ENCODE results near the gene TM9SF4. TPM values are rescaled to one million over a fixed set of nuclear protein-coding genes. Genes with fewer than 3 reads are reported as not detected.

TM9SF4 gene
- total and polyA plus RNA-seq, 2 of the 8 experiments (the other 6 are each of a cell fraction or from before 2014, with no cell fraction given), result 38.4 to 68.7 TPM

- peaks cover 13% of the 10 kb centered on the region for H3K79me1 ChIP-seq (ENCODE audit: low read depth, low read length)
- H3K9ac ChIP-seq (replicated peaks in 1 of 4; ENCODE audit: extremely low read depth in 1 of 4, low read depth in 3 of 4, low read length in 3 of 4), result peak overlapping the region; percentile 78 to 100 (median 93)
- no peaks in the 10 kb centered on the region for H3K9me3 ChIP-seq (ENCODE audit: insufficient read depth in 2 of 2, low read depth in 1 of 2, low read length in 1 of 2)
- peak overlapping the region; percentile 24 for H3K4ac ChIP-seq (replicated peaks; ENCODE audit: insufficient read length, low read depth, low read length)
- POLR2A ChIA-PET (ENCODE audit: partially characterized antibody), result interaction anchor here (0.8 to 8.7 kb wide), 5 partner anchors 8 to 641 kb away, joined by 3 to 77 read pairs (median 3); no protein-coding TSS in a partner anchor
- FAIRE-seq (no peak), DNase-seq (ENCODE audit: low read depth in 1 of 2, low spot score in 2 of 2) (no peak)
- H2AK5ac ChIP-seq (ENCODE audit: low read depth, low read length), result no peak overlapping the region
- H2BK20ac ChIP-seq (ENCODE audit: low read length), result no peak overlapping the region
- H3K4me2 ChIP-seq (ENCODE audit: insufficient read depth in 1 of 2, low read depth in 2 of 2, low read length in 2 of 2), result peak overlapping the region; percentile 83 to 98
- H4K5ac ChIP-seq (ENCODE audit: insufficient read length, low read depth, low read length), result peak overlapping the region; percentile 31
- H4K8ac ChIP-seq (ENCODE audit: extremely low read depth, insufficient read depth, low read length), result 0 out of 2 replicates have a peak overlapping the region, but pooled peaks have one; percentile 41
- peaks cover 11% of the 10 kb centered on the region; the same call in 1 of the 2 replicates for H3K23me2 ChIP-seq (ENCODE audit: low read depth, low read length)
- no peak overlapping the region for H2AFZ ChIP-seq (ENCODE audit: low read length)
- H3K4me1 ChIP-seq (replicated peaks in 1 of 4; ENCODE audit: control insufficient read depth in 3 of 4, insufficient read depth in 4 of 4, low read length in 3 of 4), result peaks cover 0 to 25% (median 20%) of the 10 kb centered on the region in 4 experiments; a peak in 5 of 7 replicates
- no peaks in the 10 kb centered on the region; a peak in 2 of 7 replicates for H3K27me3 ChIP-seq (replicated peaks in 1 of 4; ENCODE audit: control insufficient read depth in 3 of 4, extremely low read depth in 1 of 4, insufficient read depth in 3 of 4, low read length in 3 of 4)
- CTCF ChIA-PET (ENCODE audit: partially characterized antibody), result no interaction called here
- H3K14ac ChIP-seq (ENCODE audit: insufficient read length), result no peak overlapping the region
- H3K36me3 ChIP-seq (ENCODE audit: control insufficient read depth in 2 of 4, insufficient read depth in 4 of 4, low read length in 3 of 4), result peaks cover 2 to 20% (median 12%) of the 10 kb centered on the region in 4 experiments; a peak in 5 of 8 replicates
- no peak overlapping the region for H4K91ac ChIP-seq (replicated peaks; ENCODE audit: insufficient read length, low read length)
- no peak overlapping the region for H2BK5ac ChIP-seq (ENCODE audit: low read depth, low read length)
- 0 out of 2 replicates have a peak overlapping the region, but pooled peaks have one; percentile 39 for H3K18ac ChIP-seq (ENCODE audit: extremely low read depth, low read length)
- peak overlapping the region; percentile 38 for H3K56ac ChIP-seq (replicated peaks; ENCODE audit: insufficient read length, low read depth, low read length)
- H3K23ac ChIP-seq (ENCODE audit: insufficient read length), result no peak overlapping the region
- H2BK120ac ChIP-seq (replicated peaks; ENCODE audit: low read depth, low read length), result no peak overlapping the region
- H3K27ac ChIP-seq (ENCODE audit: low read depth, low read length), result peak overlapping the region; percentile 82
- peak overlapping the region; percentile 53 to 99 (median 95) for H3K4me3 ChIP-seq (ENCODE audit: extremely low read depth in 1 of 4, insufficient read depth in 2 of 4, low read depth in 3 of 4, low read length in 4 of 4)
- 6% methylated on average over 35 of the region's 40 CpGs; no CpG with 5 or more reads in 1 of the 2 experiments for WGBS, 2 experiments (ENCODE audit: extremely low coverage in 1 of 2, insufficient coverage in 1 of 2, insufficient read length in 1 of 2, insufficient replicate concordance in 2 of 2, low coverage in 1 of 2, low lambda C conversion rate in 2 of 2, missing lambda C conversion rate in 1 of 2)
- H2BK12ac ChIP-seq (ENCODE audit: low read depth, low read length), result no peak overlapping the region
- peaks cover 4 to 20% of the 10 kb centered on the region in 2 experiments for H4K20me1 ChIP-seq (replicated peaks in 1 of 2; ENCODE audit: control insufficient read depth in 1 of 2, insufficient read depth in 2 of 2, low read length in 2 of 2)
- peaks cover 19 to 73% of the 10 kb centered on the region in 2 experiments for H3K79me2 ChIP-seq (ENCODE audit: control insufficient read depth in 1 of 2, insufficient read depth in 2 of 2, low read length in 2 of 2)
- no peak overlapping the region for H2BK15ac ChIP-seq (ENCODE audit: low read length)
- TF ChIP-seq KDM4A (IDR thresholded peaks at IDR 0.05; ENCODE audit: low read depth, low read length, severe bottlenecking), result peak; percentile 46
- TF ChIP-seq EP300 (IDR thresholded peaks at IDR 0.05; ENCODE audit: borderline replicate concordance in 1 of 2, low read depth in 2 of 2, low read length in 2 of 2), result no peak
- no peak for TF ChIP-seq RBBP5 (IDR thresholded peaks at IDR 0.05; ENCODE audit: borderline replicate concordance, low read depth, low read length)
- no peak for TF ChIP-seq EZH2 (IDR thresholded peaks at IDR 0.05; ENCODE audit: low read depth, low read length, severe bottlenecking)
- no peak for TF ChIP-seq SP2 (IDR thresholded peaks at IDR 0.05; ENCODE audit: low read length)
- TF ChIP-seq JUN (IDR thresholded peaks at IDR 0.05; ENCODE audit: low read depth, low read length), result no peak
- TF ChIP-seq YY1 (IDR thresholded peaks at IDR 0.05; ENCODE audit: low read depth, low read length), result no peak
- no peak for TF ChIP-seq MAX (IDR thresholded peaks at IDR 0.05)
- TF ChIP-seq CHD1 (IDR thresholded peaks at IDR 0.05; ENCODE audit: low read depth, low read length), result no peak
- TF ChIP-seq RNF2 (IDR thresholded peaks at IDR 0.05; ENCODE audit: borderline replicate concordance, low read depth, low read length, missing control alignments, poor library complexity, severe bottlenecking), result no peak
These were observed 97.5 kb downstream of the TM9SF4 start for GRCh38 chr20:32206760-32207625.

Data from H1 (cell line).